ENCODE results near the gene DRAP1.

GRCh38 chr11:65890324-65891218 lies 28.7 kb upstream of the DRAP1 start, which contains the start of gene CCDC85B:
- TF ChIP-seq CTCF (conservative IDR thresholded peaks at IDR 0.05) (no peak; the same call in 1 of the 2 replicates), ZFX (IDR thresholded peaks at IDR 0.05) (peak; percentile 90; the same call in 1 of the 2 replicates)

Measured in C4-2B (cell line).